ENCODE measurements around the gene AOPEP. TPM values are rescaled to one million over a fixed set of nuclear protein-coding genes. Genes with fewer than 3 reads are reported as not detected.
A peak's percentile ranks its signal among the peaks of the same experiment; 100 is the strongest.

AOPEP gene
- total RNA-seq, 4 donors from 2014 or later, result 149 to 306 (median 193) TPM

- WGBS, result 94% methylated on average over 8 of the region's 8 CpGs
- no peak for TF ChIP-seq POLR2A (IDR thresholded peaks at IDR 0.05)
- no peak for TF ChIP-seq EP300 (IDR thresholded peaks at IDR 0.05)
- no peak for TF ChIP-seq CTCF (IDR thresholded peaks at IDR 0.05)
- no peak for TF ChIP-seq POLR2AphosphoS5 (IDR thresholded peaks at IDR 0.05)
- no peak overlapping the region for H3K4me3 ChIP-seq
- H3K27me3 ChIP-seq, result no peaks in the 10 kb centered on the region
- H3K36me3 ChIP-seq, result no peaks in the 10 kb centered on the region
- DNase-seq (ENCODE audit: low spot score in 2 of 2), result no peak
- H3K4me1 ChIP-seq, result no peaks in the 10 kb centered on the region
- H3K9me3 ChIP-seq, result no peaks in the 10 kb centered on the region
- H3K27ac ChIP-seq, result no peak overlapping the region
These were observed 264.5 kb downstream of the AOPEP start for GRCh38 chr9:94990897-94991561.

- no peak for DNase-seq (ENCODE audit: low spot score in 2 of 2)
- TF ChIP-seq EP300 (IDR thresholded peaks at IDR 0.05), result no peak
- TF ChIP-seq POLR2AphosphoS5 (IDR thresholded peaks at IDR 0.05), result no peak
- no peak for TF ChIP-seq POLR2A (IDR thresholded peaks at IDR 0.05)
- no peak for TF ChIP-seq CTCF (IDR thresholded peaks at IDR 0.05)
- WGBS, result 94% methylated on average over 15 of the region's 15 CpGs
- Histone ChIP-seq H3K27ac (peak overlapping the region; percentile 3), H3K4me1 (no peaks in the 10 kb centered on the region), H3K36me3 (no peaks in the 10 kb centered on the region), H3K27me3 (no peaks in the 10 kb centered on the region), H3K9me3 (no peaks in the 10 kb centered on the region), H3K4me3 (no peak overlapping the region)
These were observed 265.7 kb downstream of the AOPEP start for GRCh38 chr9:94991961-94992907.

DNA sequence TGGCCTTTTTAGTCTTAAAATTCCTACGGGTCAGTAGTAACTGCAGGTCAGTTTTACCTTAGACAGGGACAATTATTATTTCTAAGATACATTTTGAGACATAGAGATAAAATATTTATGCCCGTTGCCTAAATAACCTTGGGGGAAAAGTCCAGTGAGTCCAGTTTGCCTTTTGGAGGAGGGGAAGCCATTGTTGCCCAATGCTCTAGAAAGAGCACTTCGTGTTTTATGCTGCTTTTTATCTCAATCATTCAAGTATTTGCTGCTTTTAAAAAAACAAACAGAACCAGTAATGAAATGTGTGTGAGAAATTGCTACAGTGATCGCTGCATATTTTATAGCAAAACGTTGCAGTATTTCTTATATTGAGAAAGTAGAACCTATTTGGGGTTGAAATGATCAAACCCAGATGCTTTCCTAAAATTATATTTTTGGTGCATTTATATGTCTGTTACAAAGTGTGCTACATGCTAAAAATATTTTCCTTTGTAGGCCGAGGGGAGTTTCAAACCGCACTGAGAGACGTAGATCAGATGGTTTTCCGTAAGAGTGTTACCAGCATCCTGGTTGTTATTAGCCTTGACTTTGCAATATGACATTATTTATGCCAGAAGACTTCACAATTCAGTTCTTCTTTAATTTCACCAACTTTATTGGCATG lies 266.8 kb downstream of the AOPEP start:
- 78% methylated on average over 9 of the region's 9 CpGs for WGBS
- Histone ChIP-seq H3K9me3 (no peaks in the 10 kb centered on the region), H3K36me3 (no peaks in the 10 kb centered on the region), H3K27ac (peak overlapping the region; percentile 3), H3K4me1 (no peaks in the 10 kb centered on the region), H3K4me3 (no peak overlapping the region), H3K27me3 (no peaks in the 10 kb centered on the region)
- TF ChIP-seq EP300 (IDR thresholded peaks at IDR 0.05) (no peak), CTCF (IDR thresholded peaks at IDR 0.05) (no peak)
- no peak for DNase-seq (ENCODE audit: low spot score in 2 of 2)

- no peaks in the 10 kb centered on the region for H3K9me3 ChIP-seq
- no peaks in the 10 kb centered on the region for H3K36me3 ChIP-seq
- H3K27ac ChIP-seq, result no peak overlapping the region
- TF ChIP-seq EP300 (IDR thresholded peaks at IDR 0.05), result no peak
- TF ChIP-seq CTCF (IDR thresholded peaks at IDR 0.05), result no peak
- no peak for TF ChIP-seq POLR2AphosphoS5 (IDR thresholded peaks at IDR 0.05)
- TF ChIP-seq POLR2A (IDR thresholded peaks at IDR 0.05), result no peak
- DNase-seq (ENCODE audit: low spot score in 2 of 2), result no peak
- no peaks in the 10 kb centered on the region for H3K27me3 ChIP-seq
- H3K4me3 ChIP-seq, result no peak overlapping the region
- WGBS, result 69% methylated on average over 7 of the region's 7 CpGs
- H3K4me1 ChIP-seq, result no peaks in the 10 kb centered on the region
These were observed 267.3 kb downstream of the AOPEP start for GRCh38 chr9:94993821-94994165.

Measured in suprapubic skin (tissue), 4 donors.